GM18909 (cell line): ENCODE data around the gene LIMS2.

ENCODE experiments used
- ATAC-seq: cut with Tn5 transposase; IDR thresholded peaks from one replicate; pipeline ENCODE4 v1.9.1; 2021; ENCODE audit warnings: mild to moderate bottlenecking; ENCODE audit not compliant: unreplicated experiment, poor library complexity

Gene LIMS2

GRCh38 chr2:127660291-127660578 lies 15.1 kb downstream of the LIMS2 start:
- no peak for ATAC-seq

GRCh38 chr2:127659408-127660290 lies 15.7 kb downstream of the LIMS2 start:
- ATAC-seq, result no peak

GRCh38 chr2:127658641-127659407 lies 16.5 kb downstream of the LIMS2 start:
- ATAC-seq, result no peak

GRCh38 chr2:127658146-127658545 lies 17.2 kb downstream of the LIMS2 start:
- ATAC-seq, result no peak

GRCh38 chr2:127657232-127657595 lies 18.1 kb downstream of the LIMS2 start:
- no peak for ATAC-seq

GRCh38 chr2:127656569-127657231 lies 18.6 kb downstream of the LIMS2 start:
- ATAC-seq, result no peak

GRCh38 chr2:127655209-127656073 lies 19.9 kb downstream of the LIMS2 start:
- ATAC-seq, result no peak

GRCh38 chr2:127654838-127655175 lies 20.5 kb downstream of the LIMS2 start:
- no peak for ATAC-seq

GRCh38 chr2:127654084-127654837 lies 21.1 kb downstream of the LIMS2 start:
- ATAC-seq, result no peak

GRCh38 chr2:127653421-127654083 lies 21.8 kb downstream of the LIMS2 start:
- no peak for ATAC-seq

GRCh38 chr2:127652786-127653357 lies 22.5 kb downstream of the LIMS2 start:
- ATAC-seq, result no peak

GRCh38 chr2:127651971-127652550 lies 23.3 kb downstream of the LIMS2 start:
- no peak for ATAC-seq

GRCh38 chr2:127651381-127651809 lies 23.9 kb downstream of the LIMS2 start:
- ATAC-seq, result no peak

GRCh38 chr2:127650785-127651380 lies 24.4 kb downstream of the LIMS2 start:
- no peak for ATAC-seq

GRCh38 chr2:127650041-127650784 lies 25.1 kb downstream of the LIMS2 start:
- ATAC-seq, result peak; percentile 19

GRCh38 chr2:127649684-127650040 lies 25.7 kb downstream of the LIMS2 start:
- ATAC-seq, result peak; percentile 72

- no peak for ATAC-seq
These were observed 26.2 kb downstream of the LIMS2 start for GRCh38 chr2:127649100-127649611.
